Activated CD8-positive, alpha-beta memory T cell treated with anti-CD3 and anti-CD28 coated beads, Interleukin-2, amount 50 U/mL, for 24 hours (primary cell): Measurements from ENCODE around the gene APLN.

Experiments used
- DNase-seq: peaks from one replicate; pipeline ENCODE4 v3.0.0-alpha.2; 2020; ENCODE audit errors: extremely low read depth

APLN gene

DNA sequence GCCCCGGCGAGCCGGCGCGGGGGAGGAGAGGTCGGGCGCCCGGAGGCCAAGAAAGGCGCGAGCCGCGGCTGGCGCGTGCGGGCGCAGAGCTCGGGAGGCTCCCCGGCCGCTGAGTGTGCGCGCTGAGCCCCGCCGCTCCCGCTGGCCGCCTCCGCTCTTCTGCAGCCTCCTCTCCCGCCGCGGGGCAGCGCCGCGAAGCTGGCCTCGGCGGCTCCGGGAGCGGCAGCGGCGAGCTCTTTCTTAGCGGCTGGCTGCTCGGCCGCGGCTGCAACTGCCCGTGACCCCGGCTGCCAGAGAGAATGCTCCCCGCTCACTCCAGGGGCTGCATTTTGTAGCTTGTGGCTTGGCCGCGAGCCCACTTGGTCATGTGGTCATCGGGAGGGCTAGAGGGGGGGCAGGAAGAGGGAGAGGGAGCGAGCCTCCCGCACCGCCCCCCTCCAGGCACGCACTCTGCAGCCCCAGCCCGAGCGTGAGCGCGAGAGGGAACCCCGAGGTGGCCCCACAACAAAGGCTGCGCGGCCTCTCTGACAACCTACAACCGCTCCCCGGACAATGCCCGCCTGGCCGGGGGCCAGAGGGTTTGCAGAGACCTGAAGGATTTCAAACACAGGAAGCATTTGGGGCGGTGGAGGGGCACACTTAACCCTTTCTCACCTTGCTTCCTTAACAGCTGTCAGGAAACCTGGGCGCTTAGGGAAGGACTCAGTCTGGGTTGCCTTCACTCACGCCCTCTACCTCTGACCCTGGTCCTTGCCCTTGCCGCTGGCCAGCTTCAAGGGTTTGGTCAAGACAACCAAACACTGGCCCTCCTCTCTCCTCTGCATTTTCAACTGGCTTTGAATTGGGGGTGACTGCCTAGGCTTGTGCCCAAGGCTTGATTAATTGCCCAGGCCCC, at the start of gene APLN:
Gene APLN, minus strand, starts transcription at position 305 of the 895 bp plus-strand sequence. CDS start 326 bp downstream, outside the sequence.
- DNase-seq = no peak

DNA sequence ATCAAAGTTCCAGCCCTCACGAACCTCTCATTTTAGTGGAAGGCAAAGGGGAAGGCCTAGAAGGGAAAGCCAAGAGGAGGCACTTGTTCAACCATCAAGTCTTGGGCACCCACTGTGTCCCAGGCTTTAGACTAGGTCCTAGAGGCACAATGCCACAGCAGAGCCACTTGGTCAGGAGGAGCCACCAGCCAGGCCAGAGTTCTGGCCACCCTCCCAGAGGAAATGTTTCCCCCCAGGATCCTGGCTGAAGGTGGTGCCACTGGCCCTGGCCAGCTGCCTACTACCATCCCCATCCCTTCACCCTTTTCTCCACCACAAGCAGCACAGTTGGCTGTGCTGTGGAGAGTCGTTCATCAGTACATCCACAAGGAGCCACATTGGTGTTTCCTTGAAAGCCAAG, 49.7 kb upstream of the APLN start:
- no peak for DNase-seq

DNA sequence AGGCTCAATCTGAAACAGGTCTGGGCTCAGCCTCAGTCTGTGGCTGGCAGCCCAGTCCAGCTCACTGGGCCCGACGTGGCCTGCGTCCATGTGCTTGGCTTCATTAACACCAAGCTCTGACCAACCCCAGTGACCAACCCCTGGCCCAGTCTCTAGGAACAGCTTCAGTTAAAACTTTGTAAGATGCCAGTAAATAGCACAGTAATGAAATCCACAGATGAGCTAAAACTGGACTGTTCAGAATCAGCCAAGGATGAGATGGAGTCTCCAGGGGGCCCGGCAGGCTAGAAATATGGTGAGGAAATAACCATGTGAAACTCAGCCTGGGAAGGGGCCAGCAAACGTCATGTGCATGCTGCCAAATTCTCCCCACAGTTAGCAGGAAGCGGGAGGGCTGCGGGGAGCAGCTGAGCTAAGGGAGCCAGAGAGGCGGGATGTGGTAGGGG, 46.9 kb upstream of the APLN start:
- DNase-seq = no peak

DNA sequence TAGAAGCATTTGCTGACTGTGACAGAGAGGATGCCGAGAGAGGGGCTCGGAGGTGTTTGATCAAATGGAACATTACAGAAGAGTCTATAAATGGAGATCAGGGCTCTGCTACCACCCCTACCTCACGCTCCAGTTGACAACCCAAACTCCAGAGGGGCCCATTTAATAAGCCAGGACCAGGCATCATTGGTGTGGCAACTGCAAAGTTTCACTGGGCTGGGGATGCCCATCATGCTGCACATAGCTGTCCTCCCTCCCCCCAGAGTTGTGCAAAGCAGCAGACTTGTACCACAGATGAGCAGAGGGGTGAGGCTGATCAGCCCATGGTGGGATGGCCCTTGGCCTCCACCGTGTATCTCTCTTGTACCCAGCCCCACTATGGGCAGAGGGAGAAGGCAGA, 45.8 kb upstream of the APLN start:
- DNase-seq = no peak

DNA sequence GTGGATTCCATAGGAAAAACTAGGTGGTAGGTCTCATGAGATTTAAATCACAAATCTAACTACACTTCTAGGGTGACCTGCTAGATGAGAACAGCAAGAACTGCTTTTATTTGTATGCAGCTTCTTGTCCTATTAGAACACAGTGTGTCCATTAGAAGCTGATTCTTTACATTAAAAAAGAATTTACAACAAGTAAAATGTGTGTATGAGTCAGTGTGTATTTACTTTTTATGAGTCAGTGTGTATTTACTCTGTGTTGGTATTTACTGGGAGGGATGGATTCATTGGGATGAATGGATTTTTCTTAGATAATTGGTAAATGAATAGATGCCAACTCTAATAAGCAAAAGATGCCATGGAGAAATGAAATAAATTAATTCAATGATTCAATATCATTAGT, 43.4 kb upstream of the APLN start:
- no peak for DNase-seq

DNA sequence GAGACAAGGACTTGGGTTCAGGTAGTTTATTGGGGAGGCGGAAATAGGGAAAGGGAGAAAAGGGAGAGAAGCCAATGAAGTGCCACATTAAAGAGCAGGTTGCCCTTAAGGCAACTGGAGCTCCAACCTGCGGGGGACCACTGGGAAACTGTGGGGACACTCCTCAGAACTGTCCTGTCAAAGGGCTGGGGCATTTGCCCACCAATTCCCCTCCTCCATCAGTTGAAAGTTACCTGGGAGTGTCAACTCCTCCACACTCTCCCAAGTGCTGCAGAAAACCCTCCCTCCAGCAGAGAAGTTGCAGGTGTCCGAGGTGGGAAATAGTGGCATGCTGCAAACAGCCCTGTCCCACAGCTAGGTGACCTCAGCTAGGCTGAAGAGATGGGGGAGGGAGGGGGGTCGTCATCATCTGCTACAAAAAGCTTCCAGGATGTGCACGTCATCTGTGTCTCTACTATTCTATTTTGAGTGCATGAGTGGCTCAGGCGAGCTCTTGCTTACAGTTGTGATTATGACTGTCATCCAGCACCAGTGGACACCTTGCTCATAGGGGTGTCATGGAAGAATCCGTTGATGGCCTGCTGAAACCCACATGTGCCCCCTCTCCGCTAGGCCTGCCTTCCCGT, 42.6 kb upstream of the APLN start:
- no peak for DNase-seq

DNA sequence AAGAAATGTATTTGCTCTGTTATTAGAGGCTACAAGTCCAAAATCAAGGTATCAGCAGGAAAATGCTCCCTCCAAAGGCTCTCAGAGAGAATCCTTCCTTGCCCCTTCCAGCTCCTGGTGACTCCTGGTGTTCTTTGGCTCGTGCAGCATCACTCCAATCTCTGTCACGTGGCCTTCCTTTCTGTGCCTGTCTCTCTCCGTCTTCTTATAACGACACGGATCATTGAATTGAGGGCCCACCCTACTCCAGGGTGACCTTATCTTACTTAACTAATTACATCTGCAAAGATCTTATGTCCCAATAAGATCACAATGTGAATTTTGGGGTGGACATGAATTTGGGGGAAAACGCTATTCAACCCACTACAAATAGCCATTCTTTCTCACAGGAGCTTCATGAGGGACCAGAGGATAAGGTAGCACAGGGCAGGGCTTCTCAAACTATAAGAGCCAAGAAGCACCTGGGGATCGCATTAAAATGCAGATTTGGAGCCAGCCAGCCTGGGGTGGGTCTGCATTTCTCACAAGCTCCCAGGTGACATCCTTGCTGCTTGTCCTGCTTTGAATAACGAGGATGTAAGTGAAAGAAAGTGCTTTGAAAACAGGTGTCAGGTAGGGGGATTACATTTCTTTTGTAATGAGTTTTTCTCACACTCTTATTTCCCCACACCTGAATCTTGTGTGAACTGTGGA, 41.9 kb upstream of the APLN start:
- DNase-seq = no peak

- DNase-seq = no peak
These were observed 41.2 kb upstream of the APLN start for GRCh38 chrX:129695937-129696336.

DNA sequence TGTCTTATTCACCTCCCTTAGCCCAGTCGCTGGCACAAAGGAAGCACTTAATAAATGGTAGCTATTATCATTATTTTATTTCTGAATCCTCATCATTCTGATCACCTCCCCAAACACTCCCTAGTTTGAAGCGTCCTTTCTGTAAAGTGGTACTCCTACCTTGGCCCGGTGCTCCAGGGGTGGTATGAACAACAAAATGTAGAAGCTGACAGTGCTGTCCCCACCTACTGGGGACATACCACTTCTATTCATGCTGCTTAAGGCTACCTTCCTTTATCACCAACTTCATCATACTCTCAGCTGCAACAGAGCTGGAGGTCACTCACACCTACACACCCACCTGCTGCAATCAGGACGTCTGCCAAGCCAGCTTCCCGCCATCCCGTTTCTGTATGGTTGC, 40.8 kb upstream of the APLN start:
- no peak for DNase-seq

- no peak for DNase-seq
These were observed 40.0 kb upstream of the APLN start for GRCh38 chrX:129694805-129695204.

- DNase-seq = no peak
These were observed 38.6 kb upstream of the APLN start for GRCh38 chrX:129693354-129693753.

DNA sequence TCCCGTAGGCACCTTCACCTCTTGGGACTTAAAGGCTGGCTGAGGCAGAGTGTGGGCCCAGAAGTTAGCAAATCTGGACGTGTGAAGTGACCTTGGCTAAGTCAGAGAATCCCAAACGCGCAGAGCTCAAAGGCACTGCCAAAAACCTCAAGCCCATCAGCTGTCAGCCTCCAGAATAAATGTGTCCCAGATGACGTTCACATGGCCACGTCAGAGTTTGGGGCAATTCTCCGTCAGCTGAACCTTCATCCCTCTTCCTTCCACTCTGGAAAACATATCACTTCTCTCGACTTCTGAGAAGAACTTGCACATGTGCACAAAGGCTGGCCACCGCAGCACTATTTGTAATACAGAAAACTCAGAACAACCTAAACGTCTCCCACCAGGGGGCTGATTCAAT, 35.7 kb upstream of the APLN start:
- DNase-seq = no peak

- no peak for DNase-seq
These were observed 35.0 kb upstream of the APLN start for GRCh38 chrX:129689796-129690195.

DNA sequence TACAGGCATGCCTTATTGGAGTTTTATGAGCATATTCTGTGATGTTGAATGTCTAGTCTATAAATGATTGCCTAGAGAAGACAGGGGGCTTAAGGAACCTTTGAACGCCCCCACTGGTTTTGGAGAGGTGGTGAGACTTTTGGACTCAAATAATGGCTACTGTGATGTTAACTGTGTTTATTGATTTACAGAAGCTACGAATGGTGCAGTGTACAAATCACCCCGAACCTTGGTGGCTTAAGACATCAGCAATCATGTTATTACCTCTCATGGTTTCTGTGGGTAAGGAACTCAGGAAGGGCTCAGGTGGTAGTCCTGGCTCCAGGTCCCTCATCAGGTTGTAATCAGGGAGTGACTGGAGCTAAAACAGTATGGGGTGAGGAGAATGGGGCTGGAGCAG, 33.3 kb upstream of the APLN start:
- DNase-seq = no peak

GRCh38 chrX:129686422-129686948, 31.7 kb upstream of the APLN start:
- no peak for DNase-seq

- DNase-seq = no peak
These were observed 28.2 kb upstream of the APLN start for GRCh38 chrX:129682979-129683378.

- no peak for DNase-seq
These were observed 25.1 kb upstream of the APLN start for GRCh38 chrX:129679901-129680300.

- DNase-seq = no peak
These were observed 23.9 kb upstream of the APLN start for GRCh38 chrX:129678614-129679195.

DNA sequence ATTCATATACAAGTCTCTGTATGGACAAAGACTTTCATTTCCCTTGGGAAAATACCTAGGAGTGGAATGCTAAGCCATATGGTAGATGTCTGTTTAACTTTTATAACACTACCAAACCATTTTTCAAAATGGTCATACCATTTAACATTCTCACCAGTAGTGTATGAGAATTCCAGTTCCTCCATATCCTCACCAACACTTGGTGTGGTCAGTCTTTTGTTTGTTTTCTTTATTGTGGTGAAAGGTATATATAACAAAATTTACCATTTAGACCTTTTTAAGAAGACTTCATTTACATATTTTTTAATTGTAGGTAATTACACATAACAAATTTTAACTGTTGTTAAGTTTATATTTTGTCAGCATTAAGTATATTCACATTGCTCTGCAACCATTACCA, 12.7 kb upstream of the APLN start:
- no peak for DNase-seq

GRCh38 chrX:129665916-129666644, 11.3 kb upstream of the APLN start:
- no peak for DNase-seq

- no peak for DNase-seq
These were observed 8.4 kb upstream of the APLN start for GRCh38 chrX:129663171-129663570.
